ENCODE data around the gene MAP2K6. TPM values are rescaled to one million over a fixed set of nuclear protein-coding genes. Genes with fewer than 3 reads are reported as not detected.

MAP2K6 gene
- total and polyA plus RNA-seq, 2 of the 8 experiments (the other 6 are each of a cell fraction or from before 2014, with no cell fraction given), result 11.0 to 44.1 TPM

DNA sequence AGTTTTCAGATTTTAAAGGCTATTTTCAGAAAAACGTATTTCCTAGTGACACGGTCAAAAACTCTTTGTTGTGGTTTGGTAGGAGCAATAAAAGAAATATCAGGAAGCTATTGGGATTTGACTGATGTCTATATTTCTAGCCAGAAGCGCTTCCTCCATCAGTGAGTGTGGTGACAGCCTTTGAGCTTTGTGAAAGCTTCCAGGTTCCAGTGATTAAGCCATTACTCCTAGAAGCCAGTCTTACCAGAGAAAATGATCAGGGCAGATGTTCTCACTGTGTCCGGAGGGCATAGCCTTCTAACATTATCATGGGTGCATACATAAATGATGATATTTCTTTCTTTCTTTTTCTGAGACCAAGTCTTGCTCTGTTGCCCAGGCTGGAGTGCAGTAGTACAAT, 39.6 kb downstream of the MAP2K6 start (continued):
- TF ChIP-seq CHD2 (IDR thresholded peaks at IDR 0.05; ENCODE audit: low read length) (no peak), EGR1 (IDR thresholded peaks at IDR 0.05; ENCODE audit: borderline replicate concordance, low read depth, low read length) (no peak), SP4 (IDR thresholded peaks at IDR 0.05; ENCODE audit: low read length) (no peak), SP1 (IDR thresholded peaks at IDR 0.05; ENCODE audit: low read depth, low read length) (no peak), CHD1 (IDR thresholded peaks at IDR 0.05; ENCODE audit: low read depth, low read length) (no peak)
- TF ChIP-seq, protein P1, sequence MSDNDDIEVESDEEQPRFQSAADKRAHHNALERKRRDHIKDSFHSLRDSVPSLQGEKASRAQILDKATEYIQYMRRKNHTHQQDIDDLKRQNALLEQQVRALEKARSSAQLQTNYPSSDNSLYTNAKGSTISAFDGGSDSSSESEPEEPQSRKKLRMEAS (IDR thresholded peaks at IDR 0.05), result no peak

Data from H1 (cell line).